ENCODE results near the gene DYNLT2. TPM values are rescaled to one million over a fixed set of nuclear protein-coding genes. Genes with fewer than 3 reads are reported as not detected.
A peak's percentile ranks its signal among the peaks of the same experiment; 100 is the strongest.
"Not testable (repeated sequence)": the region's sequence is repeated elsewhere in the genome, so short reads cannot be mapped to it uniquely, and the experiment has no call there.

DYNLT2 gene
- total RNA-seq, 2 experiments from 2014 or later, result 2.0 TPM

- Mint-ChIP-seq H3K27ac (no peak overlapping the region), H3K4me3 (no peak overlapping the region), H3K27me3 (no peaks in the 10 kb centered on the region), H3K36me3 (peaks cover 8% of the 10 kb centered on the region), H3K9me3 (no peaks in the 10 kb centered on the region), H3K4me1 (no peaks in the 10 kb centered on the region)
- DNase-seq, result no peak
These were observed 23.0 kb upstream of the DYNLT2 start for GRCh38 chr6:169774347-169774746.

- Mint-ChIP-seq H3K27ac (no peak overlapping the region), H3K27me3 (no peaks in the 10 kb centered on the region), H3K4me3 (no peak overlapping the region), H3K4me1 (no peaks in the 10 kb centered on the region), H3K36me3 (peaks cover 18% of the 10 kb centered on the region), H3K9me3 (no peaks in the 10 kb centered on the region)
- DNase-seq, result no peak
These were observed 15.8 kb upstream of the DYNLT2 start for GRCh38 chr6:169766921-169767736.

- Mint-ChIP-seq H3K36me3 (peaks cover 13% of the 10 kb centered on the region), H3K27me3 (no peaks in the 10 kb centered on the region), H3K4me1 (no peaks in the 10 kb centered on the region), H3K9me3 (no peaks in the 10 kb centered on the region), H3K4me3 (no peak overlapping the region), H3K27ac (no peak overlapping the region)
- no peak for DNase-seq
These were observed 14.9 kb upstream of the DYNLT2 start for GRCh38 chr6:169766232-169766631.

GRCh38 chr6:169765789-169766188 is 14.4 kb upstream of the DYNLT2 start:
- not testable (repeated sequence) for H3K27ac Mint-ChIP-seq

GRCh38 chr6:169763881-169764280 is 12.5 kb upstream of the DYNLT2 start:
- no peaks in the 10 kb centered on the region for H3K9me3 Mint-ChIP-seq
- no peak overlapping the region for H3K4me3 Mint-ChIP-seq
- no peaks in the 10 kb centered on the region for H3K27me3 Mint-ChIP-seq
- H3K36me3 Mint-ChIP-seq, result peaks cover 16% of the 10 kb centered on the region
- no peaks in the 10 kb centered on the region for H3K4me1 Mint-ChIP-seq
- no peak for DNase-seq
- H3K27ac Mint-ChIP-seq, result no peak overlapping the region

More at GRCh38 chr6:169765789-169766188, 14.4 kb upstream of the DYNLT2 start:
- not testable (repeated sequence) for H3K9me3 Mint-ChIP-seq, H3K4me3 Mint-ChIP-seq, H3K27me3 Mint-ChIP-seq, DNase-seq, H3K4me1 Mint-ChIP-seq
- H3K36me3 Mint-ChIP-seq, result peaks cover 13% of the 10 kb centered on the region

GRCh38 chr6:169763308-169763707 is 11.9 kb upstream of the DYNLT2 start:
- H3K27ac Mint-ChIP-seq, result no peak overlapping the region
- H3K4me3 Mint-ChIP-seq, result no peak overlapping the region
- no peaks in the 10 kb centered on the region for H3K9me3 Mint-ChIP-seq
- H3K27me3 Mint-ChIP-seq, result no peaks in the 10 kb centered on the region
- peaks cover 17% of the 10 kb centered on the region for H3K36me3 Mint-ChIP-seq
- no peaks in the 10 kb centered on the region for H3K4me1 Mint-ChIP-seq
- no peak for DNase-seq

- H3K27ac Mint-ChIP-seq, result no peak overlapping the region
- no peaks in the 10 kb centered on the region for H3K27me3 Mint-ChIP-seq
- peaks cover 12% of the 10 kb centered on the region for H3K36me3 Mint-ChIP-seq
- DNase-seq, result no peak
- no peaks in the 10 kb centered on the region for H3K9me3 Mint-ChIP-seq
- peaks cover 19% of the 10 kb centered on the region for H3K4me1 Mint-ChIP-seq
- H3K4me3 Mint-ChIP-seq, result no peak overlapping the region
These were observed 3.8 kb upstream of the DYNLT2 start for GRCh38 chr6:169755162-169755561.

- Mint-ChIP-seq H3K36me3 (peaks cover 17% of the 10 kb centered on the region), H3K4me1 (peaks cover 27% of the 10 kb centered on the region), H3K27me3 (no peaks in the 10 kb centered on the region), H3K4me3 (peak overlapping the region; percentile 92), H3K27ac (peak overlapping the region; percentile 93), H3K9me3 (peaks cover 2% of the 10 kb centered on the region)
- DNase-seq, result no peak
These were observed 777 bp upstream of the DYNLT2 start for GRCh38 chr6:169752074-169752623.

- Mint-ChIP-seq H3K27me3 (no peaks in the 10 kb centered on the region), H3K4me1 (peaks cover 13% of the 10 kb centered on the region), H3K36me3 (peaks cover 19% of the 10 kb centered on the region), H3K9me3 (peaks cover 4% of the 10 kb centered on the region), H3K27ac (no peak overlapping the region), H3K4me3 (no peak overlapping the region)
- no peak for DNase-seq
These were observed 4.8 kb downstream of the DYNLT2 start for GRCh38 chr6:169746556-169746955.

GRCh38 chr6:169745405-169745804 is 6.0 kb downstream of the DYNLT2 start:
- no peaks in the 10 kb centered on the region for H3K27me3 Mint-ChIP-seq
- no peak overlapping the region for H3K27ac Mint-ChIP-seq
- peaks cover 10% of the 10 kb centered on the region for H3K4me1 Mint-ChIP-seq
- peaks cover 14% of the 10 kb centered on the region for H3K36me3 Mint-ChIP-seq
- no peak for DNase-seq
- H3K9me3 Mint-ChIP-seq, result peaks cover 4% of the 10 kb centered on the region
- no peak overlapping the region for H3K4me3 Mint-ChIP-seq

GRCh38 chr6:169741344-169741743 is 10.0 kb downstream of the DYNLT2 start:
- Mint-ChIP-seq H3K27me3 (peaks cover 10% of the 10 kb centered on the region), H3K9me3 (peaks cover 2% of the 10 kb centered on the region), H3K4me1 (peaks cover 7% of the 10 kb centered on the region), H3K36me3 (no peaks in the 10 kb centered on the region), H3K27ac (no peak overlapping the region), H3K4me3 (no peak overlapping the region)
- DNase-seq, result no peak

GRCh38 chr6:169738976-169739529 is 12.3 kb downstream of the DYNLT2 start:
- no peak overlapping the region for H3K4me3 Mint-ChIP-seq
- H3K27ac Mint-ChIP-seq, result no peak overlapping the region
- peaks cover 29% of the 10 kb centered on the region for H3K27me3 Mint-ChIP-seq
- DNase-seq, result no peak
- H3K4me1 Mint-ChIP-seq, result peaks cover 7% of the 10 kb centered on the region
- H3K9me3 Mint-ChIP-seq, result no peaks in the 10 kb centered on the region
- H3K36me3 Mint-ChIP-seq, result peaks cover 1% of the 10 kb centered on the region

- Mint-ChIP-seq H3K4me1 (peaks cover 7% of the 10 kb centered on the region), H3K9me3 (no peaks in the 10 kb centered on the region), H3K27ac (no peak overlapping the region), H3K36me3 (peaks cover 1% of the 10 kb centered on the region), H3K27me3 (peaks cover 33% of the 10 kb centered on the region), H3K4me3 (no peak overlapping the region)
- no peak for DNase-seq
These were observed 13.0 kb downstream of the DYNLT2 start for GRCh38 chr6:169738204-169738975.

- H3K36me3 Mint-ChIP-seq, result peaks cover 10% of the 10 kb centered on the region
- no peak overlapping the region for H3K4me3 Mint-ChIP-seq
- H3K27ac Mint-ChIP-seq, result no peak overlapping the region
- DNase-seq, result no peak
- H3K9me3 Mint-ChIP-seq, result no peaks in the 10 kb centered on the region
- peaks cover 12% of the 10 kb centered on the region for H3K27me3 Mint-ChIP-seq
- peaks cover 15% of the 10 kb centered on the region for H3K4me1 Mint-ChIP-seq
These were observed 21.4 kb downstream of the DYNLT2 start for GRCh38 chr6:169729961-169730360.

GRCh38 chr6:169726963-169727362 is 24.4 kb downstream of the DYNLT2 start:
- Mint-ChIP-seq H3K4me3 (no peak overlapping the region), H3K36me3 (peaks cover 13% of the 10 kb centered on the region), H3K9me3 (no peaks in the 10 kb centered on the region), H3K4me1 (peaks cover 22% of the 10 kb centered on the region), H3K27ac (no peak overlapping the region), H3K27me3 (no peaks in the 10 kb centered on the region)
- DNase-seq, result no peak

Measured in activated naive CD8-positive, alpha-beta T cell treated with anti-CD3 and anti-CD28 coated beads for 36 hours (primary cell).